Uterus (tissue), 2 donors: ENCODE data around the gene IKZF1.

Source experiments
- POLR2A ChIP-seq, 2 donors: fragments of 450-650 bp; IDR thresholded peaks; one replicate each; pipeline ENCODE4 v1.6.1; 2016; ENCODE audit warnings: antibody characterized with exemption in 2 of 2, mild to moderate bottlenecking in 1 of 2, moderate library complexity in 1 of 2
- TF ChIP-seq, protein P1 (sequence below), 4 experiments: fragments of 200-600 bp in 2 of 4; fragments of 450-650 bp in 2 of 4; sonication (generic) in 2 of 4; IDR thresholded peaks; one replicate each; pipeline ENCODE4 v1.5.1; 2016 to 2019; ENCODE audit warnings: antibody characterized with exemption in 4 of 4, mild to moderate bottlenecking in 2 of 4, moderate library complexity in 1 of 4

DNA sequence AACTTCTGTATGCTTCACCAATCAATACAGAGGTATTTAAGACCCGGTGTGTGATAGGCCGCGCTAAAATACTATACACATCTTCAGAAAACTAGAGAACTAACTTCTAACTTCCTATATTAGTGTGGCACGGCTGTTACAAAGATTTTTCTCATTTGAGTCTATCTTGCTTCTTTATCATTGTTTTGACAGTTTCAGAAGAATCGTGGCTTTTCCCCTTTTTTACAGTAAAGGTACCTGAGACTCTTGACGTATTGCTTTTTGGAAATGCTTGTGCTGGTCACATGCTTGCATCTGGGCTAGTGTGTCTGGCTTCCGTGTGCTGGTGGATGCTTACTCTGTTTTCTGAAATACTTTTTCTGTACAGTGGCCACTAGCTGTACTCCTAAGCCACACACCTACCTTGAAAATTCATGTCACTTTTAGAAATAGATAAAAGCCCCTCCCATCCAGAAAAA is 12.7 kb downstream of the IKZF1 start:
- TF ChIP-seq, protein P1, sequence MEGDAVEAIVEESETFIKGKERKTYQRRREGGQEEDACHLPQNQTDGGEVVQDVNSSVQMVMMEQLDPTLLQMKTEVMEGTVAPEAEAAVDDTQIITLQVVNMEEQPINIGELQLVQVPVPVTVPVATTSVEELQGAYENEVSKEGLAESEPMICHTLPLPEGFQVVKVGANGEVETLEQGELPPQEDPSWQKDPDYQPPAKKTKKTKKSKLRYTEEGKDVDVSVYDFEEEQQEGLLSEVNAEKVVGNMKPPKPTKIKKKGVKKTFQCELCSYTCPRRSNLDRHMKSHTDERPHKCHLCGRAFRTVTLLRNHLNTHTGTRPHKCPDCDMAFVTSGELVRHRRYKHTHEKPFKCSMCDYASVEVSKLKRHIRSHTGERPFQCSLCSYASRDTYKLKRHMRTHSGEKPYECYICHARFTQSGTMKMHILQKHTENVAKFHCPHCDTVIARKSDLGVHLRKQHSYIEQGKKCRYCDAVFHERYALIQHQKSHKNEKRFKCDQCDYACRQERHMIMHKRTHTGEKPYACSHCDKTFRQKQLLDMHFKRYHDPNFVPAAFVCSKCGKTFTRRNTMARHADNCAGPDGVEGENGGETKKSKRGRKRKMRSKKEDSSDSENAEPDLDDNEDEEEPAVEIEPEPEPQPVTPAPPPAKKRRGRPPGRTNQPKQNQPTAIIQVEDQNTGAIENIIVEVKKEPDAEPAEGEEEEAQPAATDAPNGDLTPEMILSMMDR (IDR thresholded peaks at IDR 0.05), result no peak
- no peak for TF ChIP-seq POLR2A (IDR thresholded peaks at IDR 0.05)
